ENCODE data around the gene EFL1.
"Not testable (repeated sequence)": the region's sequence is repeated elsewhere in the genome, so short reads cannot be mapped to it uniquely, and the experiment has no call there.

EFL1 gene

DNA sequence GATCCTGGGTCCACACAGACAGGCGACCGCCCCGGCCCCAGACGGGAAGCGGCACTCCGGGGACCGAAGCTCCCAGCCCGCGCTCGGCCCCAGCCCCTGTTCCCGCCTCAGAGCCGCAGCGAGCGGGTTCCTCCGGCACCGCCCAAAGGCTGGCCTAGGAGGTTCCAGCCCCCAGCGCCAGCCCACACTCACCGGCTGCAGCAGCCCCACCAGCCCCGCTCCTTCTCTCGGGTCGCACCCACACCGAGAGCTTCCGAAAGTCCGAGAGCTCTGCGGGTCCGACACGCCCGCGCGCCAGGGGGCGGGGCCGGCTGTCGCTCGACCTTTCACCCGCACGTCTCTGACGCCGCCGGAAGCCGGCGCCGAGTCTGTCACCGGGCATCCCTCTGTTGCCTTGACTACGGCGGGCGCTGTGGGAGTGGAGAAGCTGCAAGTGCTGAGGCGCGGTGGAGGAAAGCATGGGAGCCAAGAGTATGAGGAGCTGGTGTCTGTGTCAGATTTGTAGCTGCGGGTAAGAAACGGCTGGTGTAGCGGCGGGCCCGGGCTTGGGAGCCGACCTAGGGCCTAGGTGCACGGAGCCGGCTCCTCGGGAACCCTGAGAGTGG is at the start of gene EFL1, which contains the start of gene SAXO2:
EFL1 (minus strand) TSS at position 313 of the 605 bp plus-strand sequence. CDS start 956 bp downstream, outside the sequence.
SAXO2 (plus strand) TSS at position 397 of the 605 bp plus-strand sequence; CDS start at position 459, 62 bp downstream.
- H3K4me3 ChIP-seq (ENCODE audit: low read depth, low read length) = peak within 1 kb of the TSS; percentile 60
- H3K36me3 ChIP-seq = peaks cover 23% of the 10 kb centered on the region
- peak within 1 kb of the TSS; percentile 56 for H3K27ac ChIP-seq
- H3K9me3 ChIP-seq (ENCODE audit: severe bottlenecking) = no peaks in the 10 kb centered on the region
- TF ChIP-seq CTCF (IDR thresholded peaks at IDR 0.05; ENCODE audit: low read depth, low read length) = no peak
- peak; percentile 93 for DNase-seq
- H3K27me3 ChIP-seq (ENCODE audit: insufficient read depth, low read depth, severe bottlenecking) = no peaks in the 10 kb centered on the region

DNA sequence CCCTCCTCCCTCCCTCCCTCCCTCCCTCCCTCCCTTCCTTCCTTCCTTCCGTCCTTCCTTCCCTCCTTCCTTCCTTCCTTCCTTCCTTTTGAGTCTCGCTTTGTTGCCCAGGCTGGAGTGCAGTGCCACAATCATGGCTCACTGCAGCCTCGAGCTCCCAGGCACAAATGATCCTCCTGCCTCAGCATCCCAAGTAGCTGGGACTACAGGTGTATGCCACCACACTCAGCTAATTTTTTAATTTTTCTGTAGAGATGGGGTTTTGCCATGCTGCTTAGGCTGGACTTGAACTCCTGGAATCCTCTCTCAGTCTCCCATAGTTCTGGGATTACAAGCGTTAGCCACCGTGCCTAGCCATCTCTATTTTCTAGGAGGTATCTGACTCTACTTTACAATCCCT is 48.8 kb upstream of the EFL1 start:
- not testable (repeated sequence) for H3K27ac ChIP-seq; H3K4me3 ChIP-seq (ENCODE audit: low read depth, low read length); H3K27me3 ChIP-seq (ENCODE audit: insufficient read depth, low read depth, severe bottlenecking); DNase-seq; H3K9me3 ChIP-seq (ENCODE audit: severe bottlenecking); H3K36me3 ChIP-seq

DNA sequence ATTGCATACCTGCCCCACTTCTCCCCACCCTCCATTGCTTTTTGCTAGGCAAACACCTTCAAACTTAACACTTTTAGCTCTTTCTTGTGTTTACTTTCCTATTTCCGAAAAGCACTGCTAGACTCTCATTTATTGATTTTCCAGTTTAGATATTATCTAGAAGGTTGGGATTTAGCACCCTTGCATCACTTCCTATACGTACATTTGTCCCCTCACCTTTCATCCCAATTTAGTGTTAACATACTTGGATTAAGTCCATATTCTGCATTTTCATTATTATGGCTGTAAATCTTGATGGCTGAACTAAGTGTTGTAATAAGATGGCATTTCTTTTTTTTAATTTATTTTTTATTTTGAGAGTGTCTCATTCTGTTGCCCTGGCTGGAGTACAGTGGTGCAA is 47.3 kb upstream of the EFL1 start:
- TF ChIP-seq CTCF (IDR thresholded peaks at IDR 0.05; ENCODE audit: low read depth, low read length) = no peak
- no peaks in the 10 kb centered on the region for H3K27me3 ChIP-seq (ENCODE audit: insufficient read depth, low read depth, severe bottlenecking)
- no peak overlapping the region for H3K27ac ChIP-seq
- no peaks in the 10 kb centered on the region for H3K9me3 ChIP-seq (ENCODE audit: severe bottlenecking)
- H3K36me3 ChIP-seq = no peaks in the 10 kb centered on the region
- H3K4me3 ChIP-seq (ENCODE audit: low read depth, low read length) = no peak overlapping the region
- no peak for DNase-seq

DNA sequence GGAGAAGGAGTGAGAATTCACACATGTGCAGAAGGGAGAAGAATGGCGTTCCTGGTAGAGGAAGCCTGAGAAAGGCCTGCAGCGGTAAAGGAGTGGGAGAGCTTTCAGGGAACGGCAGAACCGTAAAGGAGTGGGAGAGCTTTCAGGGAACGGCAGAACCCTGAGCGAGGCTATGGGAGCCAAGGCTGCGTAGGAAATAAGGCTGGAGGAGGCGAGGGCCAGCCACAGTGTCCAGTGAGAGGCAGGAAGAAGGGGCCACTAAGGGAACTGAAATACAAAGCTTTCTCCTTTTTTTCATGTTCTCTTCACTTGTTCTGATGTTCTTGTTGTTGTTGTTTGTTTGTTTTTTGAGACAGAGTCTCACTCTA is 45.2 kb upstream of the EFL1 start:
- no peak for DNase-seq
- no peak for TF ChIP-seq CTCF (IDR thresholded peaks at IDR 0.05; ENCODE audit: low read depth, low read length)
- H3K36me3 ChIP-seq = no peaks in the 10 kb centered on the region
- no peak overlapping the region for H3K27ac ChIP-seq
- no peaks in the 10 kb centered on the region for H3K9me3 ChIP-seq (ENCODE audit: severe bottlenecking)
- H3K4me3 ChIP-seq (ENCODE audit: low read depth, low read length) = no peak overlapping the region
- no peaks in the 10 kb centered on the region for H3K27me3 ChIP-seq (ENCODE audit: insufficient read depth, low read depth, severe bottlenecking)

DNA sequence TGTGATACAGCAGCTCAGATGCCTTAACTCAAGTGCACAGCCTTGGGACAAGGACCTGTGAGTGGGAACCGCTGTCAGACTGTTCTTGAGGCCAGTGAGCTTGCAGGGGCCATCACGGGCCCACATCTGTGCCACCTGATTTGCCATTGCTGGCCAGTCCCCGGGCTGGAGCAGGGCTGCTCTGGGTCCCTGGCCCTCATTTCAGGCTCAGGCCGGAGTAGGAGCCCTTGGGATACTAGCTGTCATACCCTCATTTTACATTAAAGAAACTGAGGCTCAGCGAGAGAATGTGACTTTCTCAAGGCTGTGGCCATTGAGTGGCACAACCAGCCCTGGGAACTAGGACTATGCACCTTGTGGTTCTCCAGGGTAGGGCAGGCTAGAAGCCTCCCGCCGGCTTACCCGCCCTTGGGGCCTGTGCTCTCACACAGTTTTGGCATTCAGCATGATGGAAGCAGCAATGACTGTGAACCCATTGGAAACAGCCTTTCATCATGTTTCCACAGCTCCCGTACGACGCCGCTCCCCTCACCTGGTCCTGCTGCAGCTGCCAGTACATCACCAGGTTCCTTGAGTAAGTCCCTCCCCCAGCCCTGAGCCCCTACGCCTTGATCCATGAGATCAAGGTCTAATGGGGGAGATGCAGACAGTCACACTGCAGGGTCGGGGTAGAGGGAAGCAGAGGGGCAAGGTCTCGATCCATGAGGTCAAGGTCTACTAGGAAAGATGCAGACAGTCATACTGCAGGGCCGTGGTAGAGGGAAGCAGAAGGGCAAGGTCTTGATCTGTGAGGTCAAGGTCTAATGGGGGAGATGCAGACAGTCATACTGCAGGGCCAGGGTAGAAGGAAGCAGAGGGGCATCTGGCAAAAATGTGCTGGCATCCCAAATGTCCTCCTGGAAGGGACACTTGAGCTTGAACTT is 44.5 kb upstream of the EFL1 start:
- TF ChIP-seq CTCF (IDR thresholded peaks at IDR 0.05; ENCODE audit: low read depth, low read length) = no peak

GRCh38 chr15:82305621-82306048 is 43.1 kb upstream of the EFL1 start:
- no peak for TF ChIP-seq CTCF (IDR thresholded peaks at IDR 0.05; ENCODE audit: low read depth, low read length)
- DNase-seq = no peak
- Histone ChIP-seq H3K27me3 (ENCODE audit: insufficient read depth, low read depth, severe bottlenecking) (no peaks in the 10 kb centered on the region), H3K36me3 (no peaks in the 10 kb centered on the region), H3K4me3 (ENCODE audit: low read depth, low read length) (no peak overlapping the region), H3K27ac (no peak overlapping the region), H3K9me3 (ENCODE audit: severe bottlenecking) (no peaks in the 10 kb centered on the region)

More for the DNA sequence above, 44.5 kb upstream of the EFL1 start:
- no peaks in the 10 kb centered on the region for H3K27me3 ChIP-seq (ENCODE audit: insufficient read depth, low read depth, severe bottlenecking)
- no peaks in the 10 kb centered on the region for H3K9me3 ChIP-seq (ENCODE audit: severe bottlenecking)
- no peaks in the 10 kb centered on the region for H3K36me3 ChIP-seq
- H3K27ac ChIP-seq = no peak overlapping the region
- DNase-seq = no peak
- no peak overlapping the region for H3K4me3 ChIP-seq (ENCODE audit: low read depth, low read length)

All from WERI-Rb-1 (cell line).